ENCODE results near the gene AGFG2.
"Not testable (repeated sequence)": the region's sequence is repeated elsewhere in the genome, so short reads cannot be mapped to it uniquely, and the experiment has no call there.

AGFG2 gene

GRCh38 chr7:100520138-100520537 lies 18.9 kb upstream of the AGFG2 start:
- H3K27ac ChIP-seq = no peak overlapping the region
- no peak overlapping the region for H3K4me3 ChIP-seq
- no peak for DNase-seq (ENCODE audit: low spot score)
- no peak for TF ChIP-seq CTCF (IDR thresholded peaks at IDR 0.05)

- Histone ChIP-seq H3K27ac (no peak overlapping the region), H3K4me3 (no peak overlapping the region)
- DNase-seq (ENCODE audit: low spot score) = no peak
- TF ChIP-seq CTCF (IDR thresholded peaks at IDR 0.05) = no peak
Observed at GRCh38 chr7:100521076-100521475, 17.9 kb upstream of the AGFG2 start.

- not testable (repeated sequence) for H3K4me3 ChIP-seq; DNase-seq (ENCODE audit: low spot score); H3K27ac ChIP-seq
Observed at GRCh38 chr7:100521909-100522593, 17.0 kb upstream of the AGFG2 start.

GRCh38 chr7:100523192-100523591 lies 15.8 kb upstream of the AGFG2 start:
- not testable (repeated sequence) for H3K4me3 ChIP-seq; DNase-seq (ENCODE audit: low spot score); H3K27ac ChIP-seq

- not testable (repeated sequence) for H3K4me3 ChIP-seq; H3K27ac ChIP-seq; DNase-seq (ENCODE audit: low spot score)
Observed at GRCh38 chr7:100528108-100528866, 10.7 kb upstream of the AGFG2 start.

GRCh38 chr7:100532165-100533022 lies 6.6 kb upstream of the AGFG2 start:
- no peak overlapping the region for H3K27ac ChIP-seq
- no peak for TF ChIP-seq CTCF (IDR thresholded peaks at IDR 0.05)
- no peak for DNase-seq (ENCODE audit: low spot score)
- H3K4me3 ChIP-seq = no peak overlapping the region

- DNase-seq (ENCODE audit: low spot score); H3K27ac ChIP-seq; H3K4me3 ChIP-seq: not testable (repeated sequence)
Observed at GRCh38 chr7:100535982-100536381, 3.0 kb upstream of the AGFG2 start.

- not testable (repeated sequence) for DNase-seq (ENCODE audit: low spot score); H3K27ac ChIP-seq; H3K4me3 ChIP-seq
Observed at GRCh38 chr7:100536695-100537094, 2.3 kb upstream of the AGFG2 start.

- peak overlapping the region; percentile 41 to 67 for H3K27ac ChIP-seq
- peak overlapping the region; percentile 62 for H3K4me3 ChIP-seq
- DNase-seq (ENCODE audit: low spot score) = no peak
- no peak for TF ChIP-seq CTCF (IDR thresholded peaks at IDR 0.05)
Observed at GRCh38 chr7:100538348-100538653, 702 bp upstream of the AGFG2 start.

All from coronary artery (tissue), 2 donors.